MM.1S (cell line): Measurements from ENCODE around the gene IMP3.

Experiments used
- DNase-seq: peaks from one replicate; pipeline ENCODE4 v3.0.0-alpha.2; 2015
- H2AFZ ChIP-seq: fragments of 300-600 bp; sonication (generic); 2 replicates; pipeline ENCODE4 v1.6.0; 2016; ENCODE audit warnings: antibody characterized with exemption, low read length
- H3F3A ChIP-seq: fragments of 300-600 bp; sonication (generic); 2 replicates; pipeline ENCODE4 v1.6.1; 2016; ENCODE audit warnings: mild to moderate bottlenecking, antibody characterized with exemption, low read length, moderate library complexity, mixed read lengths; ENCODE audit not compliant: insufficient read depth
- H3K27ac ChIP-seq: fragments of 300-600 bp; sonication (generic); 2 replicates; pipeline ENCODE4 v1.5.1; 2016; ENCODE audit warnings: mild to moderate bottlenecking, low read length
- H3K27me3 ChIP-seq: fragments of 300-600 bp; sonication (generic); replicated peaks from 2 replicates; pipeline ENCODE4 v1.6.0; 2016; ENCODE audit warnings: low read length; ENCODE audit not compliant: insufficient read depth
- H3K36me3 ChIP-seq: fragments of 300-600 bp; sonication (generic); replicated peaks from 2 replicates; pipeline ENCODE4 v1.6.1; 2016; ENCODE audit warnings: mild to moderate bottlenecking, low read length, mixed read lengths; ENCODE audit not compliant: insufficient read depth
- H3K4me1 ChIP-seq: fragments of 300-600 bp; sonication (generic); 2 replicates; pipeline ENCODE4 v1.6.1; 2016; ENCODE audit warnings: low read length, mixed read lengths
- H3K4me2 ChIP-seq: fragments of 300-600 bp; sonication (generic); 2 replicates; pipeline ENCODE4 v1.6.0; 2016; ENCODE audit warnings: low read depth, low read length
- H3K4me3 ChIP-seq: fragments of 300-600 bp; sonication (generic); 2 replicates; pipeline ENCODE4 v1.5.1; 2016; ENCODE audit warnings: low read length, mixed read lengths
- H3K79me2 ChIP-seq: fragments of 300-600 bp; sonication (generic); 2 replicates; pipeline ENCODE4 v1.6.1; 2016; ENCODE audit warnings: mixed run types, low read length, mixed read lengths
- H3K9ac ChIP-seq: fragments of 300-600 bp; sonication (generic); 2 replicates; pipeline ENCODE4 v1.6.1; 2016; ENCODE audit warnings: low read length, mixed read lengths
- H3K9me2 ChIP-seq: fragments of 300-600 bp; sonication (generic); replicated peaks from 2 replicates; pipeline ENCODE4 v1.6.1; 2016; ENCODE audit warnings: mild to moderate bottlenecking, low read length, mixed read lengths; ENCODE audit not compliant: insufficient read depth
- H3K9me3 ChIP-seq: fragments of 300-600 bp; sonication (generic); replicated peaks from 2 replicates; pipeline ENCODE4 v1.6.1; 2016; ENCODE audit warnings: mild to moderate bottlenecking, low read length, mixed read lengths; ENCODE audit not compliant: insufficient read depth
- H4K20me1 ChIP-seq: fragments of 300-600 bp; sonication (generic); 2 replicates; pipeline ENCODE4 v1.6.1; 2016; ENCODE audit warnings: mild to moderate bottlenecking, low read length, moderate library complexity, mixed read lengths; ENCODE audit not compliant: insufficient read depth
- EZH2 ChIP-seq: fragments of 300-600 bp; sonication (generic); optimal IDR thresholded peaks from 2 replicates; pipeline ENCODE3; 2017; ENCODE audit warnings: low read depth, mild to moderate bottlenecking, antibody characterized with exemption, low read length, mixed read lengths
- EZH2phosphoT487 ChIP-seq: fragments of 300-600 bp; sonication (generic); IDR thresholded peaks from 2 replicates; pipeline ENCODE4 v1.6.1; 2018; ENCODE audit warnings: antibody characterized with exemption, low read length
- TF ChIP-seq, protein P1 (sequence below): fragments of 300-600 bp; sonication (generic); IDR thresholded peaks from 2 replicates; pipeline ENCODE4 v1.5.1; 2016; ENCODE audit warnings: antibody characterized with exemption, low read length, mixed read lengths

Gene IMP3

DNA sequence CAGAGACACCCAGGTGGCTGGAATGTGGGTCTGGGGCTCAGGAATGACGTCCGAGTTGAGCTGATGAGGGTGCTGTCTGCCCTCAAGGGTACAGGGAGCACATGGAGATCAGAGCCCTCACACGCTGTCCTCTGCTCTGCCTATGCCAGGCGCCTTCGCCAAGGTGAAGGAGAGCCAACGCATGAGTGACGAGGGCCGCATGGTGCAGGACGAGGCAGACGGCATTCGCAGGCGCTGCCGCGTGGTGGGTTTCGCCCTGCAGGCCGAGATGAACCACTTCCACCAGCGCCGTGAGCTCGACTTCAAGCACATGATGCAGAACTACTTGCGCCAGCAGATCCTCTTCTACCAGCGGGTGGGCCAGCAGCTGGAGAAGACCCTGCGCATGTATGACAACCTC is 16.8 kb upstream of the IMP3 start:
- Histone ChIP-seq H3K9ac (no peak overlapping the region), H3K4me3 (no peak overlapping the region), H3K79me2 (no peaks in the 10 kb centered on the region), H3K9me3 (no peaks in the 10 kb centered on the region), H3K4me1 (no peaks in the 10 kb centered on the region), H3K9me2 (no peaks in the 10 kb centered on the region), H3K4me2 (no peak overlapping the region), H4K20me1 (no peaks in the 10 kb centered on the region), H3K27me3 (no peaks in the 10 kb centered on the region), H3K36me3 (no peaks in the 10 kb centered on the region), H3F3A (no peaks in the 10 kb centered on the region), H2AFZ (no peak overlapping the region), H3K27ac (no peak overlapping the region)
- no peak for DNase-seq
- TF ChIP-seq EZH2phosphoT487 (no peak), EZH2 (no peak)
- TF ChIP-seq, protein P1, sequence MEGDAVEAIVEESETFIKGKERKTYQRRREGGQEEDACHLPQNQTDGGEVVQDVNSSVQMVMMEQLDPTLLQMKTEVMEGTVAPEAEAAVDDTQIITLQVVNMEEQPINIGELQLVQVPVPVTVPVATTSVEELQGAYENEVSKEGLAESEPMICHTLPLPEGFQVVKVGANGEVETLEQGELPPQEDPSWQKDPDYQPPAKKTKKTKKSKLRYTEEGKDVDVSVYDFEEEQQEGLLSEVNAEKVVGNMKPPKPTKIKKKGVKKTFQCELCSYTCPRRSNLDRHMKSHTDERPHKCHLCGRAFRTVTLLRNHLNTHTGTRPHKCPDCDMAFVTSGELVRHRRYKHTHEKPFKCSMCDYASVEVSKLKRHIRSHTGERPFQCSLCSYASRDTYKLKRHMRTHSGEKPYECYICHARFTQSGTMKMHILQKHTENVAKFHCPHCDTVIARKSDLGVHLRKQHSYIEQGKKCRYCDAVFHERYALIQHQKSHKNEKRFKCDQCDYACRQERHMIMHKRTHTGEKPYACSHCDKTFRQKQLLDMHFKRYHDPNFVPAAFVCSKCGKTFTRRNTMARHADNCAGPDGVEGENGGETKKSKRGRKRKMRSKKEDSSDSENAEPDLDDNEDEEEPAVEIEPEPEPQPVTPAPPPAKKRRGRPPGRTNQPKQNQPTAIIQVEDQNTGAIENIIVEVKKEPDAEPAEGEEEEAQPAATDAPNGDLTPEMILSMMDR: no peak

DNA sequence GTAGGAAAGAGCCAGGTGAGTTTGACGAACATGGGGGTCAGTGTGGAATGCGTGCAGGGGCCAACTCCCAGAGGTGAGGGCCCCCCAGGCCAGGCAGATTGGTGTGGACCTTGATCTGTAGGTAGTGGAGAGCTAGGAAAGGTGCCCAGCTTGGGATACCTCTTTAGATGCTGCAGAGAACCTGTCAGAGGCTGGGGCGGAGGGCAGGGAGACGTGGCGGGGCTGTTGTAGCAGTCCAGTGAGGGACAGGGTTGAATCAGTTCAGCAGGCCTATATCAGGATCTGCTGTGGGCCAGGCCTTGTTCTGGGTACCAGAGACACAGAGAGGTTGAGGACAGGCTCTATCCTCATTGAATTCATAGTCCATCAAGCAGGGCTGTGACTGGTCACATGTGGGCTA is 16.3 kb upstream of the IMP3 start:
- H3K9me2 ChIP-seq: no peaks in the 10 kb centered on the region
- H3K9ac ChIP-seq: no peak overlapping the region
- no peaks in the 10 kb centered on the region for H4K20me1 ChIP-seq
- no peak for DNase-seq
- H3K79me2 ChIP-seq: no peaks in the 10 kb centered on the region
- H3K27ac ChIP-seq: no peak overlapping the region
- no peaks in the 10 kb centered on the region for H3F3A ChIP-seq
- H3K4me2 ChIP-seq: no peak overlapping the region
- H3K36me3 ChIP-seq: no peaks in the 10 kb centered on the region
- TF ChIP-seq, protein P1: no peak
- no peak for TF ChIP-seq EZH2phosphoT487
- no peak for TF ChIP-seq EZH2
- H3K27me3 ChIP-seq: no peaks in the 10 kb centered on the region
- H3K4me3 ChIP-seq: no peak overlapping the region
- H2AFZ ChIP-seq: no peak overlapping the region
- no peaks in the 10 kb centered on the region for H3K4me1 ChIP-seq
- no peaks in the 10 kb centered on the region for H3K9me3 ChIP-seq

DNA sequence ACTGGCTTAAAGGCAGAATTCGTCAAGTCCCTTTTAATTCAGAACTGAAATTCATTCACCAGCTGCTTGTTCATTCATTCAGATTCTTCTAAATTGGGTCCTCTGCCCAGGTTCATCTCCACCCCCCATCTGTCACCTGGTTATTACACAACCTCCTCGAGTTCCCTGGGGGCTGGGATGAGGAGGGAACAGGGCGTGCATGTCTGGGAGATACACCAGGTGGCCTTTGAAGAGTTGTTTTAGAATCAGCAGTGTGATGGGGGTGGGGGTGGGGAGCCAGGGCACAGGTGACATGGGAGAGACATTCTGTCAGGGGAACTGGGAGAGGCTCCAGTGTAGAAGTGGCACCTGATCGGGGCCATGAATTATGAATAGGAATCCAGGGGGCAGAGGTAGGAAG is 15.9 kb upstream of the IMP3 start:
- Histone ChIP-seq H3K4me1 (no peaks in the 10 kb centered on the region), H3K27ac (no peak overlapping the region), H3K9ac (no peak overlapping the region), H3K9me2 (no peaks in the 10 kb centered on the region), H3K27me3 (no peaks in the 10 kb centered on the region), H3K79me2 (no peaks in the 10 kb centered on the region), H3F3A (no peaks in the 10 kb centered on the region), H4K20me1 (no peaks in the 10 kb centered on the region), H3K36me3 (no peaks in the 10 kb centered on the region), H3K4me2 (no peak overlapping the region), H3K9me3 (no peaks in the 10 kb centered on the region), H2AFZ (no peak overlapping the region), H3K4me3 (no peak overlapping the region)
- no peak for DNase-seq
- no peak for TF ChIP-seq EZH2phosphoT487
- TF ChIP-seq, protein P1: no peak
- TF ChIP-seq EZH2: no peak
